AG04450 (cell line): ENCODE data around the gene LRRC4. TPM values are rescaled to one million over a fixed set of nuclear protein-coding genes. Genes with fewer than 3 reads are reported as not detected.

ENCODE experiments used
- CTCF ChIA-PET: fragments of 300-600, 350-600 bp; formaldehyde crosslinking; extraction: SDS; loops from one replicate; lab custom pipeline; 2022; ENCODE audit warnings: antibody characterized with exemption, inconsistent platforms; lab: Charles Lee
- POLR2A ChIA-PET: fragments of 350-600 bp; formaldehyde crosslinking; extraction: SDS; loops from one replicate; lab custom pipeline; 2021; ENCODE audit warnings: antibody characterized with exemption, inconsistent platforms; lab: Yijun Ruan, JAX
- DNase-seq: peaks from one replicate; pipeline ENCODE4 v3.0.0-alpha.2; 2011; ENCODE audit warnings: low read depth, low spot score
- H3K27ac ChIP-seq: one replicate; pipeline ENCODE4 v1.5.1; 2012; ENCODE audit warnings: low read depth, low read length, control low read depth
- H3K27me3 ChIP-seq: one replicate; pipeline ENCODE4 v1.6.0; 2012; ENCODE audit warnings: low read length; ENCODE audit not compliant: control insufficient read depth, insufficient read depth
- H3K4me3 ChIP-seq: 2 replicates; pipeline ENCODE4 v1.5.1; 2011; ENCODE audit warnings: mild to moderate bottlenecking, low read depth, low read length, control low read depth
- H3K9me3 ChIP-seq: 2 replicates; pipeline ENCODE4 v1.5.1; 2012; ENCODE audit warnings: low read length; ENCODE audit not compliant: control insufficient read depth, insufficient read depth
- polyA plus RNA-seq: library from polyadenylated mRNA; depleted of rRNA; stranded (reverse); fragments of >200 nt; gene quantifications from 2 replicates; pipeline ENCODE4 v1.2.3, GENCODE V29; 2011
- TF ChIP-seq, protein P1 (sequence below): IDR thresholded peaks from 2 replicates; pipeline ENCODE4 v1.5.1; 2011; ENCODE audit warnings: low read depth, low read length, control low read depth, inconsistent platforms

The LRRC4 gene
- polyA plus RNA-seq, 1 experiment, result 0.35 TPM

DNA sequence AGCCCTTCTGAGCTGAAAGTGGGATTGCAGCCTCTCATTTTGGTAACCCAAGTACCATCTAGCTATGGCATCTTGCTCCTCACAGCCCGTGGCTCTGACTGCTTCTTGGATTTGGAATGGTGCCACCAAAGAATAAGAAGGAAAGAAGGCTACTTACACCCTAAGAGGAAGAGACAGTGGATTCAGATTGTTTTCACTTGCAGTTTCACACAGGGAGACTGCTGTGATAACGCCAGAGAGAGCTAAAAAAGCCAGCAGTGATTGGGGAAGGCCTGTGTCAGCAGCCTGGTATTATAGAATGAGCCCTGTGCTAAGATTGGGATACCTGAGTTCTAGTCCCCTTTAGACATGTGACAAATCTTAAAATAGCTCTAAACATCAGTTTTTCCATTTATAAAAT is 3.6 kb upstream of the LRRC4 start:
- Histone ChIP-seq H3K27ac (no peak overlapping the region), H3K4me3 (no peak overlapping the region), H3K27me3 (no peaks in the 10 kb centered on the region), H3K9me3 (no peaks in the 10 kb centered on the region)
- POLR2A ChIA-PET, result no interaction called here
- no peak for DNase-seq
- CTCF ChIA-PET, result interaction anchor here (0.6 to 2.8 kb wide), 5 partner anchors 55 to 327 kb away, joined by 3 to 20 read pairs (median 3); no protein-coding TSS in a partner anchor
- TF ChIP-seq, protein P1, sequence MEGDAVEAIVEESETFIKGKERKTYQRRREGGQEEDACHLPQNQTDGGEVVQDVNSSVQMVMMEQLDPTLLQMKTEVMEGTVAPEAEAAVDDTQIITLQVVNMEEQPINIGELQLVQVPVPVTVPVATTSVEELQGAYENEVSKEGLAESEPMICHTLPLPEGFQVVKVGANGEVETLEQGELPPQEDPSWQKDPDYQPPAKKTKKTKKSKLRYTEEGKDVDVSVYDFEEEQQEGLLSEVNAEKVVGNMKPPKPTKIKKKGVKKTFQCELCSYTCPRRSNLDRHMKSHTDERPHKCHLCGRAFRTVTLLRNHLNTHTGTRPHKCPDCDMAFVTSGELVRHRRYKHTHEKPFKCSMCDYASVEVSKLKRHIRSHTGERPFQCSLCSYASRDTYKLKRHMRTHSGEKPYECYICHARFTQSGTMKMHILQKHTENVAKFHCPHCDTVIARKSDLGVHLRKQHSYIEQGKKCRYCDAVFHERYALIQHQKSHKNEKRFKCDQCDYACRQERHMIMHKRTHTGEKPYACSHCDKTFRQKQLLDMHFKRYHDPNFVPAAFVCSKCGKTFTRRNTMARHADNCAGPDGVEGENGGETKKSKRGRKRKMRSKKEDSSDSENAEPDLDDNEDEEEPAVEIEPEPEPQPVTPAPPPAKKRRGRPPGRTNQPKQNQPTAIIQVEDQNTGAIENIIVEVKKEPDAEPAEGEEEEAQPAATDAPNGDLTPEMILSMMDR, result no peak

DNA sequence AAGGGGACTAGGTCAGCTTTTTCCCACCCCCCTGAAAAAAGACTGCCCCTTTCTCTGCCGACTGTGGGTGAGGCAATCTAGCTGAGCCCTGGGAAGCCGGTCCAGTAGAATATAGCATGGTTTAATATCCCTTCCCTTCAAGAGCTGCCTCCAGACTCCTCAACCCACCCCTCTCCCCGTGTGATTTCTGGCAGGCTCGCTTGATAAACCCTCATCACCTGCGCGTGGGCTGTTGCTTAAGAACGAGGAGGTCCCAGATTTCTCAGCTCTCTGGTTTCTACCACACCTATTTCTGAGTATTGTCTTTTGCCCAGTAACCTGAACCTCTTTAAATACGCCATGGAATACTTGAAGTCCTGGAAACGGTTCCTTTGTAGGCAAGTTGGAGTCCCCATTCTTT is 2.0 kb upstream of the LRRC4 start:
- POLR2A ChIA-PET, result no interaction called here
- Histone ChIP-seq H3K4me3 (no peak overlapping the region), H3K27me3 (no peaks in the 10 kb centered on the region), H3K27ac (no peak overlapping the region), H3K9me3 (no peaks in the 10 kb centered on the region; the same call in 1 of the 2 replicates)
- TF ChIP-seq, protein P1, result no peak
- no peak for DNase-seq
- CTCF ChIA-PET, result no interaction called here

DNA sequence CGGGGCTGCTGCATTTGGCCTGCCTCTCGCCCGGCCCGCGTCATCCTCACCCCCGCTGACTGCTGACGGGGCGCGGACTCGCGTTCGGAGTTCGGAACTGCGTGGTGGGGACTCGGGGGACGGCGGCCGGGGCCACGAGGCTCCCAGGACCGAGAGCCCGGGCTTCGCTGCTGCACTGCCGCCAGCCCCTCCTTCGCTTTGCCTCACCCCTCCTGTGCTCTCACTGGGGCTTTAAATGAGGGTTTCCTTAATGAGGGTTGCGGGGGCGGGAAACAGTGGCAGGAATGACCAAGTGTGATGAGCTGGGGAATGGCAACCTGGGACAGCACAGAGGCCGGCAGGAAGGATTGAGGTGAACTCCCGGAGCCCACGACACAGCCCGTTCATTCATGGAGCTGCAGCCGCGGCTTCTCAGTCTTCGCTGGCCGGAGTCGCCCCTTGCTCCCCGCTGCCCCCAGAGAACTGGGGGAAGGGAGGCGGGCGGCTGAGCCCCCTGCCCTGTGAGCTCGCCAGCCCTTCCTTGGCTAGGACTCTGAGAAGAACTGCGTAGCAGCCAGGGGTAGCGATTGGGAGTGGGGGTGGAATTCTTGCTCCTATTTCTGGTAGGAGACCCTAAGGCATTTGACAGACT is 1.5 kb upstream of the LRRC4 start:
- Histone ChIP-seq H3K27me3 (no peaks in the 10 kb centered on the region), H3K27ac (peak overlapping the region; percentile 11), H3K9me3 (no peaks in the 10 kb centered on the region; the same call in 1 of the 2 replicates), H3K4me3 (peak overlapping the region; percentile 54)
- no peak for DNase-seq
- TF ChIP-seq, protein P1, result no peak
- ChIA-PET POLR2A (no interaction called here), CTCF (no interaction called here)

DNA sequence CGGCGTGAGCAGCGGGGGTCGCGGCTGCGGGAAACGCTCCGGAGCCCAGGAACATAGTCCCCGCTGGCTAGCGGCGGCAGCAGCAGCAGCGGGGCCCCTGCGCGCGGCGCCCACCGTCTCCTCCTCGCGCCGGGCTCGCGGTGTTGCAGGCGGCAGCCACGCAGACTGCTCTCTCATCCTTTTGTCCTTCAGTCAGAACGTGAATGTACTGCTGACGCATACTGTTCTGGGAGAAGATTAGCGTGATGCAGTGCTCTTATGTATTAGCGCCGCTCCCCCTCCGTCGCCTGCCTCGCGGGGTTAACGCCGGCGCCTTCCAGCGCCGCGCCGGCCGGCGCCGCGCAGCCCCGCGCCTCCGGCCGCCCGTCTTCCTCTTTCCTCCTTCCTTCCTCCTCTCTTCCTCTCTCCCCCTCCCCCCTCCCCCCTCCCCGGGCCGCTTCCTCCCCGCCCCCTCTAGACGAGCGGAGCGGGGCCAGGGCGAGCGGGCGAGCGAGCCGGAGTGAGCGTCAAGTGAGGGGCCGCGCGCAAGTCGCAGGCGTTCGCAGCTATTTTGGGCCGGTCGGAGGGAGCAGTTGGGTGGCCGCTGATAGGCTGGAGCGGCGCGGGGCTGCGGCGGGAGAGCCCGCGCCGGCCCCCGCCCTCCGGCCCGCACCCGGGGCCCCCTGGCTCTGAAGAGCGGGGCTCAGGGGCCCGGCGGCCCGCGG is 816 bp upstream of the LRRC4 start:
- H3K9me3 ChIP-seq, result no peaks in the 10 kb centered on the region; the same call in 1 of the 2 replicates
- H3K4me3 ChIP-seq, result peak overlapping the region; percentile 54
- ChIA-PET CTCF (no interaction called here), POLR2A (no interaction called here)
- H3K27me3 ChIP-seq, result no peaks in the 10 kb centered on the region
- DNase-seq, result peak; percentile 77
- H3K27ac ChIP-seq, result no peak overlapping the region
- TF ChIP-seq, protein P1, result peak; percentile 40

DNA sequence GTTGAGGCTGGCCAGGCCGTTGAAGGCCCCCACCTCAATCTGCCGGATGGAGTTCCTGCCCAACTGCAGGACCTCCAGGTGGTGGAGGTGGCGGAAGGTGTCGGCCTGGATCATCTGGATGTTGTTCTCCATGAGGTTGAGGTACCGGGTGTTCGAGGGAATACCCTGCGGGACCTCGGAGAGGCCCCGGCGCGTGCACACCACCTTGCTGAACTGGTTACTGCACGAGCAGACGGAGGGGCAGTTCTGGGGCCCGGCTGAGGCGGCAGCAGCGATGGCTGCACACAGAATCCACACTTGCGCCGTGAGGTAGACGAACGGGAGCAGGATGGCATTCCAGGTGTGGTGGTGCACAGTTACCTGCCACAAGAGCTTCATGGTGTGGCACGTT is 979 bp downstream of the LRRC4 start:
- TF ChIP-seq, protein P1, result no peak
- Histone ChIP-seq H3K27me3 (no peaks in the 10 kb centered on the region), H3K27ac (no peak overlapping the region), H3K9me3 (no peaks in the 10 kb centered on the region; the same call in 1 of the 2 replicates), H3K4me3 (no peak overlapping the region)
- CTCF ChIA-PET, result interaction anchor here (0.6 to 1.3 kb wide), 4 partner anchors 11 to 322 kb away, joined by 3 to 10 read pairs (median 4); no protein-coding TSS in a partner anchor
- POLR2A ChIA-PET, result interaction anchor here (1.4 kb wide), 1 partner anchor 35 kb away, joined by 3 read pairs; no protein-coding TSS in a partner anchor
- DNase-seq, result no peak
